Suppressor macrophage treated with lipopolysaccharide for 4 hours (primary cell): ENCODE results near the gene PGM2L1.
A peak's percentile ranks its signal among the peaks of the same experiment; 100 is the strongest.
"Not testable (repeated sequence)": the region's sequence is repeated elsewhere in the genome, so short reads cannot be mapped to it uniquely, and the experiment has no call there.

Experiments used
- DNase-seq: peaks from one replicate; pipeline ENCODE4 v3.0.0-alpha.2; 2020

PGM2L1 gene

GRCh38 chr11:74332291-74332690, 65.9 kb downstream of the PGM2L1 start:
- no peak for DNase-seq

- DNase-seq = not testable (repeated sequence)
These were observed 67.2 kb downstream of the PGM2L1 start for GRCh38 chr11:74331000-74331399.

- no peak for DNase-seq
These were observed 68.0 kb downstream of the PGM2L1 start for GRCh38 chr11:74330075-74330858.

- DNase-seq = no peak
These were observed 71.2 kb downstream of the PGM2L1 start for GRCh38 chr11:74327076-74327475.

- no peak for DNase-seq
These were observed 71.6 kb downstream of the PGM2L1 start for GRCh38 chr11:74326665-74327064.

GRCh38 chr11:74325649-74326645, 72.3 kb downstream of the PGM2L1 start:
- DNase-seq = no peak

- no peak for DNase-seq
These were observed 75.6 kb downstream of the PGM2L1 start for GRCh38 chr11:74322667-74323066.

- DNase-seq = peak; percentile 64
These were observed 76.6 kb downstream of the PGM2L1 start for GRCh38 chr11:74321487-74322188.

- no peak for DNase-seq
These were observed 77.7 kb downstream of the PGM2L1 start for GRCh38 chr11:74320538-74320937.

GRCh38 chr11:74319139-74319816, 79.0 kb downstream of the PGM2L1 start:
- peak; percentile 51 for DNase-seq

GRCh38 chr11:74318241-74318932, 79.8 kb downstream of the PGM2L1 start:
- DNase-seq = no peak

GRCh38 chr11:74316772-74317505, 81.3 kb downstream of the PGM2L1 start:
- no peak for DNase-seq

- DNase-seq = peak; percentile 55
These were observed 85.9 kb downstream of the PGM2L1 start for GRCh38 chr11:74312326-74312725.

- peak; percentile 85 for DNase-seq
These were observed 86.8 kb downstream of the PGM2L1 start, which contains the start of gene P4HA3 for GRCh38 chr11:74311352-74311926. P4HA3 (minus strand) TSS chr11:74311640; CDS start chr11:74311611, 29 bp downstream.

GRCh38 chr11:74310857-74311256, 87.4 kb downstream of the PGM2L1 start:
- DNase-seq = no peak

GRCh38 chr11:74307434-74307833, 90.8 kb downstream of the PGM2L1 start:
- DNase-seq = no peak

GRCh38 chr11:74306435-74307175, 91.6 kb downstream of the PGM2L1 start:
- no peak for DNase-seq

- no peak for DNase-seq
These were observed 99.2 kb downstream of the PGM2L1 start for GRCh38 chr11:74299015-74299414.

- no peak for DNase-seq
These were observed 100.7 kb downstream of the PGM2L1 start for GRCh38 chr11:74297484-74297883.

- DNase-seq = no peak
These were observed 109.3 kb downstream of the PGM2L1 start for GRCh38 chr11:74288911-74289310.
